Uterus (tissue), 4 donors: ENCODE results near the gene IQCC. TPM values are rescaled to one million over a fixed set of nuclear protein-coding genes. Genes with fewer than 3 reads are reported as not detected.

Experiments used
- DNase-seq, 2 donors: peaks; one replicate each; pipeline ENCODE4 v3.0.0-alpha.2; 2019 to 2020
- H3K27ac ChIP-seq, 2 donors: fragments of 200-600 bp; sonication (generic); 1 replicate in 1 of 2; 2 replicates in 1 of 2; pipeline ENCODE4 v1.5.1; 2016 to 2018
- H3K27me3 ChIP-seq, 2 donors: fragments of 200-600 bp; sonication (generic); one replicate each; pipeline ENCODE4 v1.5.1; 2018 to 2019; ENCODE audit warnings: control low read depth in 1 of 2
- H3K36me3 ChIP-seq, 2 donors: fragments of 200-600 bp; sonication (generic); one replicate each; pipeline ENCODE4 v1.5.1; 2019; ENCODE audit warnings: control low read depth in 1 of 2
- H3K4me1 ChIP-seq, 2 donors: fragments of 200-600 bp; sonication (generic); one replicate each; pipeline ENCODE4 v1.5.1; 2018 to 2019; ENCODE audit warnings: control low read depth in 1 of 2
- H3K4me3 ChIP-seq, 2 donors: fragments of 200-600 bp; sonication (generic); 1 replicate in 1 of 2; 2 replicates in 1 of 2; pipeline ENCODE4 v1.5.1; 2018 to 2019; ENCODE audit warnings: mild to moderate bottlenecking in 1 of 2
- H3K9me3 ChIP-seq, 2 donors: fragments of 200-600 bp; sonication (generic); one replicate each; pipeline ENCODE4 v1.5.1; 2019; ENCODE audit warnings: control low read depth in 1 of 2
- CTCF ChIP-seq, 4 experiments: fragments of 200-600 bp in 2 of 4; fragments of 450-650 bp in 2 of 4; sonication (generic) in 2 of 4; IDR thresholded peaks; one replicate each; pipeline ENCODE4 v1.5.1; 2016 to 2019; ENCODE audit warnings: antibody characterized with exemption in 4 of 4, mild to moderate bottlenecking in 2 of 4, moderate library complexity in 1 of 4
- POLR2A ChIP-seq, 2 donors: fragments of 450-650 bp; IDR thresholded peaks; one replicate each; pipeline ENCODE4 v1.6.1; 2016; ENCODE audit warnings: antibody characterized with exemption in 2 of 2, mild to moderate bottlenecking in 1 of 2, moderate library complexity in 1 of 2
- intact Hi-C: fragments of 100-400 bp; cut with DNase I; formaldehyde crosslinking; loops from one replicate; pipeline ENCODE4 v1.15.1; 2023; ENCODE audit warnings: low total_unique reads
- total RNA-seq, 4 donors: library from RNA; depleted of rRNA in 3 of 4; stranded (reverse); fragments of >200 nt in 3 of 4; gene quantifications; one replicate each; pipeline versions ENCODE4 v1.1.0 to v1.2.4, GENCODE V29; 2014 to 2023
- donor health status: DM: yes; HTN: yes; CAD: no.

The IQCC gene
- total RNA-seq, 4 donors from 2014 or later = 0.51 to 6.8 (median 4.3) TPM

GRCh38 chr1:32195531-32195930 lies 9.9 kb upstream of the IQCC start:
- Histone ChIP-seq H3K36me3 (no peaks in the 10 kb centered on the region), H3K9me3 (no peaks in the 10 kb centered on the region), H3K27me3 (no peaks in the 10 kb centered on the region), H3K4me3 (no peak overlapping the region), H3K27ac (no peak overlapping the region), H3K4me1 (peaks cover 0 to 7% of the 10 kb centered on the region in 2 donors)
- intact Hi-C loops = no loop called here
- DNase-seq = no peak
- TF ChIP-seq CTCF (IDR thresholded peaks at IDR 0.05) (no peak), POLR2A (IDR thresholded peaks at IDR 0.05) (no peak)

- DNase-seq = no peak
- TF ChIP-seq POLR2A (IDR thresholded peaks at IDR 0.05) (no peak), CTCF (IDR thresholded peaks at IDR 0.05) (no peak)
- Histone ChIP-seq H3K36me3 (no peaks in the 10 kb centered on the region), H3K4me1 (peaks cover 0 to 7% of the 10 kb centered on the region in 2 donors), H3K9me3 (no peaks in the 10 kb centered on the region), H3K27me3 (no peaks in the 10 kb centered on the region), H3K27ac (no peak overlapping the region), H3K4me3 (no peak overlapping the region)
- intact Hi-C loops = no loop called here
These were observed 9.3 kb upstream of the IQCC start for GRCh38 chr1:32195972-32196823.

GRCh38 chr1:32197074-32197473 lies 8.4 kb upstream of the IQCC start:
- Histone ChIP-seq H3K27ac (no peak overlapping the region), H3K36me3 (no peaks in the 10 kb centered on the region), H3K4me3 (no peak overlapping the region), H3K4me1 (peaks cover 0 to 14% of the 10 kb centered on the region in 2 donors), H3K27me3 (no peaks in the 10 kb centered on the region), H3K9me3 (no peaks in the 10 kb centered on the region)
- TF ChIP-seq POLR2A (IDR thresholded peaks at IDR 0.05) (no peak), CTCF (IDR thresholded peaks at IDR 0.05) (no peak)
- intact Hi-C loops = no loop called here
- DNase-seq = no peak

GRCh38 chr1:32197837-32198236 lies 7.6 kb upstream of the IQCC start:
- intact Hi-C loops = no loop called here
- H3K4me3 ChIP-seq = no peak overlapping the region
- no peak for DNase-seq
- H3K4me1 ChIP-seq = peaks cover 0 to 14% of the 10 kb centered on the region in 2 donors
- TF ChIP-seq POLR2A (IDR thresholded peaks at IDR 0.05) (no peak), CTCF (IDR thresholded peaks at IDR 0.05) (no peak)
- no peak overlapping the region for H3K27ac ChIP-seq
- no peaks in the 10 kb centered on the region for H3K36me3 ChIP-seq
- no peaks in the 10 kb centered on the region for H3K27me3 ChIP-seq
- H3K9me3 ChIP-seq = no peaks in the 10 kb centered on the region

GRCh38 chr1:32198237-32199042 lies 7.0 kb upstream of the IQCC start:
- Histone ChIP-seq H3K27me3 (no peaks in the 10 kb centered on the region), H3K9me3 (no peaks in the 10 kb centered on the region), H3K36me3 (no peaks in the 10 kb centered on the region), H3K4me3 (no peak overlapping the region), H3K27ac (no peak overlapping the region), H3K4me1 (peaks cover 0 to 14% of the 10 kb centered on the region in 2 donors)
- TF ChIP-seq POLR2A (IDR thresholded peaks at IDR 0.05) (no peak), CTCF (IDR thresholded peaks at IDR 0.05) (no peak)
- intact Hi-C loops = no loop called here
- DNase-seq = no peak
